NCI-H2227 (cell line): Measurements from ENCODE around the gene DENND2A.
"Not testable (repeated sequence)": the region's sequence is repeated elsewhere in the genome, so short reads cannot be mapped to it uniquely, and the experiment has no call there.

ENCODE experiments used
- DNase-seq: peaks from one replicate; lab custom pipeline; 2025; ENCODE audit not compliant: unreplicated experiment; lab: John Stamatoyannopoulos, UW

Gene DENND2A

DNA sequence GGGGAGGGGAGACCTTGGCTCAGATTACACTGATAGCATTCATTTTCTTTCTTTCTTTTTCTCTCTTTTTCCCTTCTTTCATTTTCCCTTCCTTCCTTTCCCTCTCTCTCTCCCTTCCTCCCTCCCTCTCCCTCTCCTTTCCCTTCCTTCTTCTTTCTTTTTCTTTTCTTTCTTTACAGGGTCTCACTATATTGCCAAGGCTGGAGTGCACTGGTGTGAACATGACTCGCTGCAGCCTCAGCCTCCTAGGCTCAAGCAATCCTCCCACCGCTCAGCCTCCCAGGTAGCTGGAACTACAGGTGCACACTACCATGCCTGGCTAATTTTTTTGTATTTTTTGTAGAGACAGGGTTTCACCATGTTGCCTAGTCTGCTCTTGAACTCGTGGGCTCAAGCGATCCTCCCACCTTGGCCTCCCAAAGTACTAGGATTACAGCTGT, 88.4 kb downstream of the DENND2A start:
- no peak for DNase-seq

DNA sequence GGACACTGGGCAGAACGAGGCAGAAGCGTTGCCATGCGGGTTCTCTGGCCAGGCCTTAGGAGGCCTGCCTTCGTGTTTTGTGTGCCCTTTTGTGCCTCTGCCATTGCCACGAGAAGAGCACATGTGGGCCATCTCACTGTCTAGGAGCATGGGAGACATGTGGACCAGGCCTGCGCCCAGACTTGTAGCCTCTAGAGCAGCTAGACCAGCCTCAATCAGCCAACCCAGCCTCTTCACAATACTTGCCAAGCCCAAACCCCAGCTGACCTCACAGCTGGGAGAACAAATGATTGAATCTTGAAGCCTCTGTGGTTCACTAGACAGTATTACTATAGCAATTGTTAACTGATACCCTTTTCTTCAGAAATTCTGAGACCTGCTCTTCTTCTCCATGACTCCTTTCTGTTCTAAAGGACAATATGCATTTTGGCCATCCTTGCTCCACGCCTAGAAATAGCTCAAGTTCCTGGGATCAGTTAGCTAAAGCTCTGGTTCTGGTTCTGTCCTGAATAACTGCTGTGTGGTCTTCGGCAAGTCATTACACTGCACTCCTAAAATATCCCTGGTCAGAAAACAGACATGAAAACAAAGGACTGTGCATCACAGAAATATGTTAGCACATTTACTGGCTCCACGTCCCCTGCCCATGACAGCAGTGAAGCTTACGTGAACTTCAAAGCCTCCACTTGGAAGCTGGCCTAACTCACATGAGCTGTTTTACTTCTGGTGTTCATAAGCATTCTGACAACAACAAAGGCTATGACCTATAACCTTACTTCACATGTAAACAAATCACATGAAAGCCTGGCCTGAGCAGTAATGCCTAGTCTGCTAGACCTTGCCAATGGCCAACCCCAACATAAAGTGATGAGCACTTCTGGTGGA, 89.0 kb downstream of the DENND2A start:
- DNase-seq, result no peak

DNA sequence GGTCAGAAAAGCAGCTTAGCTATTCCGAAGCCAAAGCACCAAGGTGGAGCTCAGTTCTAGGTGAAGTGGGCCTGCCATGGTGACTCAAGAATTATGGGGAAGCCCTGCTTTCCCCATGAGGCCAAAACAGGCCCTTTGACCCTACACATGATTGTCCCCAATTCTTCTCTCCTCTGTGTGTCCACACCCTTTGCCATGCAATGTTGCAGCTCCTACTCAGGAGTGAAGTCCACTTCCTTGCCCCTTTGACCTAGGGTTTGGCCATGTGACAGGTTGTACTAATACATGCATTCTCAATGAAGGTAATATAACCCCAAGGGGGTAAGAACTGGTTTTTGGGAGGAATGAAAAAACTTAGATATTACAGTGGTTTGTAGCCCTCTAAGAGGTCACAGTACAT, 93.7 kb downstream of the DENND2A start:
- DNase-seq, result no peak

DNA sequence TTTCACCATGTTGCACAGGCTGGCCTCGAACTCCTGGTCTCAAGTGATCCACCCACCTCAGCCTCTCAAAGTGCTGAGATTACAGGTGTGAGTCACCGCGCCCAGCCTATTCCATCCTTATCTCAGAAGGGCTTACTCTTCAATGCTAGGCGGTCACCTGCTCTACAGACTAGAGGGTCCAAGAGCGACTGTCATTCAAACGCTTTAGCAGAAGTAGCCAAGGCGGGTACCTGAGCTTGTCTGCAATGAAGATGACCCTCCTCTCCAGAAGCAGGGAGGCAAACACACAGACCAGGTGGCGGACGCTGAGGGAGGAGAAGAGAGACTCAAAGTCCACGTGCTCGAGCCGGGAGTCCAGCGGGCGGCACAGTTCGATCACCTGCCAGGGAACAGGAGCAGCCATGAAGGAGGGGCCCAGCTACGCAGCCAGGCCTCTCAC, 96.2 kb downstream of the DENND2A start:
- no peak for DNase-seq

DNA sequence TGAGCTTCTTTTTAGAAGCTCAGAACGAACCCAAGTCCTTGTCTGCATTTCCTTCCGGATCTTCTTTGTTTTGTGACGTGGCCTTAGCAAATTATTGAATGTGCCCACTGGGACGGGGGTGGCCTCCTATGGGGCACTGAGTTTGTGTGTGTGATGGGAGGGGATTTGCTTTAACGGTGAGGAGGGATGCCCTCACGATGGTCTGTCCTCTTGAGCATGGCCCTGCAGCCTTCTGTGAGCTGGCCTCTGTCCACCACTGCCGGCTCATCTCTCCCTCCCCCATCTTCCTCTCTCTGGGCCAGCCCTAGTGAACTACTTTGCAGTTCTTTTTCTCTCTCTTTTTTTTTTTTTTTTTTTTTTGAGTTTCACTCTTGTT, 98.4 kb downstream of the DENND2A start:
- no peak for DNase-seq

DNA sequence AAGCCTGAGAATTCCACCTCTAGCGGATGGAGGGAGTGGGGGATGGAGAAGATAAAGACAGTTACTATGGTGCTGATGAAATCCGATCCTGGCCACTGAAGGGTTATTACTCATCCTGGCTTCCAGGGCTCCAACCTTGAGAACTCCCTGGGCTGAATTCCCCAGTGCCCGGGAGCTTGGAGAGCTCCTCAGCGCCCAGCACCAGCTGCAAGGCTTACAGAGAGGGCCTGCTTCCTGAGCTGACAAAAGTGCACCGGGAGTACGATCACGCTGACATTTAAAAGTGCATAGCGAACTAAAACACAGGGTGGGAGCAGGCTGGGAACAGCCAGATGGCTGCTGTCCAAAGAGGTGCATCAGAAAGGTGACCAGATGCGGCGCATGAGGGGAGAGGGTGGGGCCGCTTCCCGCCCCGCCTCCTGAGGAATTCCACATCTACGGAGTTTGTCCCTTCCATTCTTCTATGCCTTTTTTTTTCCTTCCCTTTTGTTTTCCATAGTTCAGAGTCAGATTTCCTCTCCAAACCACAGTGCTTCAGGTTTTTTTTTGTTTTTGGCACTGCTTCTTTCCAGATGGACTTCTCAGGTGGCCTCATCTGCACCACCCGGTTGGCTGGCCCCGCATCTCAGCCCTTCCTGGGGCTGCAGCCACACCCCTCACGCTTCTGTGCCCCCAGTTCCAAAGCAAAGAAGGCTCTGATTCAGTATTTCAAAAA, 98.9 kb downstream of the DENND2A start:
- peak; percentile 87 for DNase-seq

DNA sequence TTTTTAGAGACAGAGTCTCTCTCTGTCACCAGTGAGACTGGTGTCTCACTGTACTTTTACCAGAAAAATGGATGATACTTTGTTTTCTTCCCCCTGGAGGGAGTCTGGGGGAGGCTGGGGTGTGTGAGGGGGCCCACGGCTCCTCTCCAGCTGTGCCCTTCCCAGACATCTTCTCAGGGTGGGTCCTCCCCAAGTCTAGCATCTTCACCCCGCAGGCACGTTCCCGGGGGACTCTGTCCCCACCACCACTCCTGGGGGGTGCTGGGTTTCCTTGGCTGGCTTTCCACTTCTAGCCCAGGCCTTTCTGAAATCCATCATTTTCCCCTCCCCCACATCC, 99.5 kb downstream of the DENND2A start:
- DNase-seq, result no peak

DNA sequence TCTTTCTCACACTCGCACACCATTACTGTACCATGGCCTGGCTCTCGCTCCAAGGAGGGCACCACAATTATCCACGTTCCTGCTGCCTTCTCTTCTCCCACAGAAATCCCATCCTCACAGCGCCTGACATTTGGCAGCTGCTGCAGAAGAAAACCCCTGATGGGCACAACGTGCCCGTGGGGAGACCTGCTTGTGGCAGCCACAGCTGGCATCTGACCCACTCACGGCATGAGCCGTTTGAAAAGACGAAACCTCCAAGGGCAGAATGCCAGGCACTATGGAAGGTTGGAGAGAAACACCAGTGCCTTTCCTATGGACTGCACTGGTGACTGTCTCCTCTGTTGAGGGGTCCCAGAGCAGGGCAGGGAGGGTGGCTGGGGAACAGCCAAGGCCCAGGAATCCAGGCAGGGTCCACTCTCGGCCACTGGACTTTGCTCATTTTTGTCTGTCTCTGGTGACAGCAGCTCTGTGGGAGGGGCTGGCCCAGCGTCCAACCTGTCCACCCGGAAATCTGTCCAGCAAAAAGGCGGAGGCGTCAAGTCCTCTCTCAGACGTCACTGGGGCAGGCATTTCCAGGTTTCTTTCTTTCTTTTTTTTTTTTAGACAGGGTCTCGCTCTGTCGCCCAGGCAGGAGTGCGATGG, 100.4 kb downstream of the DENND2A start:
- no peak for DNase-seq

DNA sequence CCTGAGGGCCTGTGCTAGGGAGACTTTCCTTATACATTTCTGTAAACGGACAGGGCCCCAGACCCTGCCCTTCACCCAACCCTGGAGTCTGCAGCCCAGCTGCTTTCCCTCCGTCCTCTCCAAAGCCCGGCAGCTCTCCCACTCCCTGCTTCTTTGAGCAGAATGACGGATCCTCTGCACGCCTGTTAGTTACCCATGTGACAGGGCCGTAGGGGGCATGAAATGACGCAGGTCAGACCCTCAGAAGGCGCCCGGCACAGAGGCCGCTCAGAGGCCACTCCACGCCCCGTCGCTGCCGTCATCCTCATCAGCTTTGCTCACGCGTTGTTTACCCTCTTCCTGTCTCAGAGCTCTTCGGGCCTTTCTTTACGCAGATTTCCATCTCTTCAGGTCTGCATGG, 101.2 kb downstream of the DENND2A start:
- DNase-seq, result no peak

DNA sequence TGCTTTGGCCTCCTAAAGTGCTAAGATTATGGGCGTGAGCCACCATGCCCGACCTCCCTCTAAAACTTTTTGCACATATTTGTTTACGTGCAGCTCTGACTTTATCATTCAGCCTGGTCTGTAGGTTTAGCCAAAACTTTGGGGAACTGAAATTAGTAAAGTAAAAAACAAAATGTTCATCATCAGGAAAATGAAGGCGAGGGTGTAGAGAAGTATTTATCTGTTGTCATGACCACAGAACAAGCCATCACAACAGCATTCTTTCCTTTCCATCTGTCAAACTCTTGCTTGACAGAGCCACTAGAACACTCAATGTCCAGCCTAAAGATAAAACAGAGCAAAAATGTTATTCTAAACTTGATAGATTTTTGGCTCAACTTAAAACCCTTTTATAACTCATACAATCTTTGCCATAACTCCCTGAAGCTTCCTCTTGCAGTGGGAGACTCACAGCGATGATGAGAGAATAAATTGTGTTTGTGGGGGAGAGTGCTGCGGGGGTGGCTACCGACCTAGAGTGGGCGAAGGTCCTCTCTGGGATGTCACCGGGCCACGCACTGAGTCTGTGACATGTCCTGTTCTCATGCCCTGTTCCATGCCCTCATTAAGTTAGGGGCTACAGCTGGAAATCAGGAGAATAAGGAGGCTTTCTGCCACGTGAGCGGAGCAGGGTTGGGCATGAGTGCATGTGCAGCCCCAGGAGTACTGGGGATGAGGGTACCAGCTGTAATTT, 102.7 kb downstream of the DENND2A start:
- DNase-seq, result no peak

DNA sequence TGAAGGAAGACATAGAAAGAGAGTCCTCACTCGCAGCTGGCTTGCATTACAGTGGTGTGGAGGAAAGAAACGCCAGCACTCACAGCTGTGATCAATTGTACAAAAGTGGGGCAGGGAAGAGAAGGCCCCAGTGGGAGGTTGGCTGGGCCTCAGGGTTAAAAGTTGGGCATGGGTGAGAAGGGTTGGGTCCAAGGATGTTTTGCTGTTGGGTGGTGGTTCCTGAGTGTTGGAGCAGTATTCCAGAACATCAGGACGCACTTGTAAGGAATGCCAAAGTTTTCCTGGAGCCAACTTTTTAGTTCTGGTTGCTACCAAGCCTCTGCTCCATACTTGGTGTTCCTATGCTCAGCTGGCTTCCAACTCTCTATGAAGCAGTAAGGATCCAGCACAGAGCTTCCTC, 105.9 kb downstream of the DENND2A start:
- no peak for DNase-seq

DNA sequence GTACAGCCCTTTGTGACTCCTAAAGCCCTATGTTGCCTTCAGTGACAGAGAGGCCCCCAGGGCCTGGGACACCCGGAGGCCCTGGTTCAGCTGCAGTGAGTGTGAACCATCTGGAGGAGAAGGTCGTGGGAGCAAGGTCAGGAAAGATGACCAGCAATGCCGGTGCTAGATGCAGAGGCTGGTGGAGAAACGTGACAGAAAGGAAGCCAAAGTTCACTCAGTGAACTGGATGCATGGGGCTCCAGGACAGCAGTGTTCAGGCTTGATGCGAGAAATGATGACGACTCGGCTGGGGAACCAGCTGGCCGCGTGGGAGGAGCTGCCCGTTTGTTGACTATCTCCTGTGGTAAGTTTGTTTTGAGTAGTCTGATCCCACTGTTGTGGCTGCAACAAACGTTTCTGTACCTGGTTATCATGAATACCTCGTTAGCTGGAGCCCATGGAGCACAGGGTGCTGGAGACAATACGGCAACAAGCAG, 107.2 kb downstream of the DENND2A start:
- no peak for DNase-seq

DNA sequence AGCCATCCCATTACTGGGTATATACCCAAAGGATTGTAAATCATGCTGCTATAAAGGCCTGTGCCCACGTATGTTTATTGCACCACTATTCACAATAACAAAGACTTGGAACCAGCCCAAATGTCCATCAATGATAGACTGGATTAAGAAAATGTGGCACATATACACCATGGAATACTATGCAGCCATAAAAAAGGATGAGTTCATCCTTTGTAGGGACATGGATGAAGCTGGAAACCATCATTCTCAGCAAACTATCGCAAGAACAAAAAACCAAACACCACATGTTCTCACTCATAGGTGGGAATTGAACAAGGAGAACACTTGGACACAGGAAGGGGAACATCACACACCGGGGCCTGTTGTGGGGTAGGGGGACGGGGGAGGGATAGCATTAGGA, 111.2 kb downstream of the DENND2A start:
- DNase-seq, result not testable (repeated sequence)

DNA sequence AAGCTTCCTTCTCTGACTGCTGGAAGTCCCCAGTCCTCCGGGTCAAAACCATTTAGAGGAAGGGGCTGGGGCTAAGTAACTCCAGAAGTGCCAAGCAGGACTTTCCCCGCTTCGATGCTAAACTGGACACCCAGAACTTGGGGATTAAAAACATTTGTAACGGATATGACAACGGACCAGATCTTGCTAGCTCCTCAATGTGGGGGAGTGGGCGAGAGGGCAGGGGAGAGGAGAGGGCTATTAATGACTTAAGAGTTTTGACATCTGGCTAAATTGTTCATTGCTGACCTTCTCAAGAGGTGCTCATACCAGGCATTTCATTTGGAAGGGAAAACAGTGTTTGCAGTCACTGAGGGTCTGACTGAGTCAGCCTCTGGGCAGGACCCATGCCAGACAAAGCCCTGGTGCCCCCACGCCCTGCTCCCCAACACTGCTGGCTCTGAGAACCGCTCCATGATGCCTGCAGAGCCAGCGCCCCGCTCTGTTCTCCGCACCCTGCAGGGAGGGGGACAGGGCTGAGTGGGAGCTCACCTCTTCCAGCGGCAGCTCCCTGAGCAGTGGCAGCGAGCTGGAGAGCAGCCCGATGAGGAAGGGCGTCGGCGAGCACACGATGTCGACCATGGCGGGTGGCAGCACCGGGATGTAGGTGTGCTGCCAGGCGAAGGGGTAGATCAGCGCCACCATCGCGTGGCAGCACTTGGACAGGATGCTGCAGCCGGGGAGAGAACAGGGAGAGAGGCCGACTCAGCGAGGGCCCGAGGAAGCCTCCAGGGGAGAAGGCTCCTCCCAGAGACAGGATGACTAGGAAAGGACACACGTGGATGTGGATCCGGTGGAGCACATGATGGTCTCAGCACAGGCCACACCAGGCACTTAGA, 113.6 kb downstream of the DENND2A start:
- no peak for DNase-seq

DNA sequence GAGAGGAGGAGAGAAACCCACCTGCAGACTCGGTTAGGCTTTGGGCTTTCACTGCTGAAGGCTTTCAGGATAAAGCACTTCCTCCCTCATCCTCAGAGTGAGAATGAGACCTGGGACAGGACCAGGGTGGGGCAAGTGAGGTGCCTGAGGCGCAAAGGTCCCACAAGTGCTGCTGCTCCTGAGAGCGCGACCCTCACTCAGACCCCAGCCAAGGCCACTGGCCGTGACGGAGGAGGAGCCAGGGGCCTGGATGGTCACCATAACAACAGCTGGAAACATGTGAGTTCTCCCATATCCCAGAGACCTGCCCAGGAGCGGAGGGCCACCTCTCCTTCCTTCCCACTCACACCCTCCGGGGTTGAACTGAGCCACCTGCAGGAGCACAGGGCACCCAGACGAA, 114.4 kb downstream of the DENND2A start:
- no peak for DNase-seq

DNA sequence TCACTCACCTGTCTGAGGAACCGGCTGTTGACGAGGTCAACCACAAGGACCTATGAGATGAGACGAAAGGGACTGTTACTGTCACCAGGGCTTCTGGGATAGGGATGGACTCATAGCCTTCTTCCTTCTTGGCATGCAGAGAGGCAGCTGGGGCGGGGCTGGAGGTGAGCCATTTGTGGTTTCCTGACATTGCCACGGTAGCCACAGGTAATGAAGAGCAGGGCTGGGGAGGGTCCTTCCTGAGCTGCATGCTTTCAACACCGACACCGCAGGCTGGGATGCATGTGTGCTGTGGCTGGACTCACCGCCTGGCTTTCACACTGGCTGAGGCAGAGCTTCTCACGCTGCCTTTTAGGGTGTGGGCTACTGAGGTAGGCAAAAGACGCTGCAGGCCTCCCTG, 114.9 kb downstream of the DENND2A start:
- DNase-seq, result no peak

DNA sequence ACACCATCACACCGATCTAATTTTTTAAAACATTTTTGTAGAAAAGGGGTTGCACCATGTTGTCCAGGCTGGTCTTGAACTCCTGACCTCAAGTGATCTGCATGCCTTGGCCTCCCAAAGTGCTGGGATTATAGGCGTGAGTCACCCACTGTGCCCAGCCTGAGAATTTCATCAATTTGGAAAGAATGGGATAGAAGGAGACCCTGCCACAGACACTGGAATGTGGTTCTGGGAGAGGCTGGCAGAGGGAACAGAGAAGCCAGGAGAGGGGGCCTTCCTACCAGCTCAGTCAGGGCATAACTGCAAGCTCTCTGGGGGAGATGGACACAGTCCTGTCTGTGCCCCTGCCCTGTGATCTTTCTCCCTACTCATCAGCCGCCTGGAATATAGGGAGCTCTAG, 119.2 kb downstream of the DENND2A start:
- no peak for DNase-seq

DNA sequence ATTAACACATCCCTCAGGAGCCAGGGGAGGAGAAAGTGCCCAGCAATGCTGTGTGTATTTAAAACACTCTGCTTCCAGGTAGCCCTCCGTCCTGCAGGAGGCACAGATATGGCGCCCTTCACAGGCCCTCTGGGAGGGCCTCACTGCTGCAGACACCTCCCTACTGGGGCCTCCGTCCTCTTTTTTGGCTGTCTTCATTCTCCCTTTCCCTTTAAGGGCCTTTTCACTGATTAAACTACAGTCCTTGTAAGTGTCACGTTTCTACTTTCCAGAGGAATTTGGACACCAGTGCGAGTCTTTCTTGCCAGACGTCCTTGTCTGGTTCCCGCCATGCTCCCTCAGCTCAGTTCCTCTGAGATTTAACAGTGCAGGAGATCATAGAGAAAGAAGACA, 121.6 kb downstream of the DENND2A start:
- no peak for DNase-seq

DNA sequence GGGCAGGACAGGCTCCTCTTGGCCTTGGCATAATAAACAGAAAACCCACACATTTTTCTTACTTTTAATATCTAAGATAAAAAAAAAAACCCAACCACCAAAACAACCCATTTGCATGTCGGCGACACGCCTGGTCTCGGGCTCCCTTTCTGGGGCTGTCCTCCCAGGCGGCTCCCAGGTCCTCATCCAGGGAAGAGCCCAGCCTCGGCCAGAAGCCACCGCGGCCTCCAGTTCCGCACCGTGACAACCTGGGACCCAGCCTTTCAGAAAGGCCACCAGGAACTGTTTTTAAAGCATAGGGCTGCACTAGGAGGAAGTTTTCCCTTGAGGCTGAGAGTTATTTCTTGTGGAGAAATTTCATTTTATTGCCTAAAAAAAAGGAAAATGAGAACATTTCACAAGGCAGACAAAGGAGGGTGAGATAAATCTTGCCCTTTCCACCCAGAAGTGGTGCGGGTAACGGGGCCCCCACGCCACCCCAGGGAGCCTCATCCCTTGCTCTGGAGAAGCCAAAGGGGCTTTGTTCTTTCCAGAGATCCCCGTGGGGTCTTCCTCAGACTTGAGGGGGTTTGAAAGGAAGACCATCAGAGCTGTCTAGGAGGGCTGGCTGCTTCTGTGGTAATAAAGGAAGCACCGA, 122.1 kb downstream of the DENND2A start:
- DNase-seq, result no peak
